T-helper 2 cell (primary cell): Measurements from ENCODE around the gene NDUFAF7.
A peak's percentile ranks its signal among the peaks of the same experiment; 100 is the strongest.
"Not testable (repeated sequence)": the region's sequence is repeated elsewhere in the genome, so short reads cannot be mapped to it uniquely, and the experiment has no call there.

Experiments used
- DNase-seq, 5 experiments: peaks; one replicate each; pipeline versions ENCODE4 v3.0.0 to v3.0.0-alpha.2; 2012 to 2022
- total RNA-seq, 2 donors: gene quantifications; one replicate each; lab custom pipeline; 2026; lab: John Stamatoyannopoulos, UW

NDUFAF7 gene
- total RNA-seq, result 26.8 to 32.9 reads per million in 2 donors

- peak; percentile 56 to 93 (median 84) for DNase-seq
Observed at GRCh38 chr2:37231241-37232130, at the start of gene NDUFAF7, which contains the start of gene CEBPZ. TSS of gene NDUFAF7 (plus strand) at chr2:37231658. CDS start at chr2:37231706, 48 bp downstream. TSS of gene CEBPZ (minus strand) at chr2:37231596. CDS start at chr2:37231567, 29 bp downstream.

GRCh38 chr2:37181726-37182684 lies 49.5 kb upstream of the NDUFAF7 start:
- no peak for DNase-seq

GRCh38 chr2:37188570-37188969 lies 42.9 kb upstream of the NDUFAF7 start, which contains the start of gene SULT6B1:
TSS of gene SULT6B1 (minus strand) at chr2:37188670. CDS start at chr2:37188640, 30 bp downstream.
- no peak for DNase-seq

GRCh38 chr2:37189452-37190153 lies 41.9 kb upstream of the NDUFAF7 start:
- DNase-seq, result no peak

- DNase-seq, result no peak
Observed at GRCh38 chr2:37190290-37190689, 41.2 kb upstream of the NDUFAF7 start.

- no peak for DNase-seq
Observed at GRCh38 chr2:37191253-37191652, 40.2 kb upstream of the NDUFAF7 start.

- DNase-seq, result no peak
Observed at GRCh38 chr2:37191747-37192146, 39.7 kb upstream of the NDUFAF7 start.

- DNase-seq, result no peak
Observed at GRCh38 chr2:37192551-37192950, 38.9 kb upstream of the NDUFAF7 start.

GRCh38 chr2:37195862-37196319 lies 35.6 kb upstream of the NDUFAF7 start:
- not testable (repeated sequence) for DNase-seq

GRCh38 chr2:37196320-37197195 lies 34.9 kb upstream of the NDUFAF7 start, which contains the start of gene CEBPZOS:
TSS of gene CEBPZOS (plus strand) at chr2:37196496. CDS start at chr2:37199705, 3,209 bp downstream.
- DNase-seq, result peak; percentile 80 to 87 (median 85)

- no peak for DNase-seq
Observed at GRCh38 chr2:37198681-37199065, 32.8 kb upstream of the NDUFAF7 start.

- DNase-seq, result peak in 1 of 5 experiments; percentile 24
Observed at GRCh38 chr2:37201208-37201607, 30.2 kb upstream of the NDUFAF7 start.

GRCh38 chr2:37201766-37202165 lies 29.7 kb upstream of the NDUFAF7 start:
- peak in 1 of 5 experiments; percentile 57 for DNase-seq

GRCh38 chr2:37203708-37204107 lies 27.8 kb upstream of the NDUFAF7 start:
- no peak for DNase-seq

- DNase-seq, result not testable (repeated sequence)
Observed at GRCh38 chr2:37205071-37205661, 26.3 kb upstream of the NDUFAF7 start.

GRCh38 chr2:37205689-37206341 lies 25.6 kb upstream of the NDUFAF7 start:
- no peak for DNase-seq

GRCh38 chr2:37206760-37207159 lies 24.7 kb upstream of the NDUFAF7 start:
- not testable (repeated sequence) for DNase-seq

GRCh38 chr2:37211212-37211611 lies 20.2 kb upstream of the NDUFAF7 start:
- no peak for DNase-seq

- no peak for DNase-seq
Observed at GRCh38 chr2:37211939-37212338, 19.5 kb upstream of the NDUFAF7 start.

GRCh38 chr2:37215250-37215649 lies 16.2 kb upstream of the NDUFAF7 start:
- DNase-seq, result no peak
